H9 (cell line): ENCODE data around the gene EIF2S2. TPM values are rescaled to one million over a fixed set of nuclear protein-coding genes. Genes with fewer than 3 reads are reported as not detected.

Source experiments
- DNase-seq: peaks from one replicate; pipeline ENCODE4 v3.0.0-alpha.2; 2017
- H2AFZ ChIP-seq: one replicate; pipeline ENCODE4 v1.6.1; 2013; ENCODE audit warnings: mild to moderate bottlenecking, low read length, control low read depth, moderate library complexity
- H2AK5ac ChIP-seq: 2 replicates; pipeline ENCODE4 v1.6.1; 2013; ENCODE audit warnings: low read length, control low read depth, mixed read lengths; ENCODE audit not compliant: insufficient read length
- H2BK120ac ChIP-seq: one replicate; pipeline ENCODE4 v1.6.1; 2013; ENCODE audit warnings: low read depth, mild to moderate bottlenecking, low read length, control low read depth, inconsistent platforms; ENCODE audit not compliant: poor library complexity, severe bottlenecking
- H2BK12ac ChIP-seq: 2 replicates; pipeline ENCODE4 v1.6.1; 2013; ENCODE audit warnings: low read length, control low read depth, mixed read lengths, low read depth; ENCODE audit not compliant: insufficient read length
- H2BK15ac ChIP-seq: 2 replicates; pipeline ENCODE4 v1.6.1; 2013; ENCODE audit warnings: low read depth, low read length, control low read depth
- H2BK20ac ChIP-seq: one replicate; pipeline ENCODE4 v1.6.1; 2013; ENCODE audit warnings: low read depth, mild to moderate bottlenecking, low read length, control low read depth, inconsistent platforms; ENCODE audit not compliant: poor library complexity, severe bottlenecking
- H2BK5ac ChIP-seq: 2 replicates; pipeline ENCODE4 v1.6.1; 2013; ENCODE audit warnings: low read length, control low read depth, mixed read lengths; ENCODE audit not compliant: insufficient read length
- H3K14ac ChIP-seq: 2 replicates; pipeline ENCODE4 v1.6.1; 2013; ENCODE audit warnings: low read length, control low read depth; ENCODE audit not compliant: insufficient read depth
- H3K18ac ChIP-seq: 2 replicates; pipeline ENCODE4 v1.6.1; 2013; ENCODE audit warnings: low read depth, mild to moderate bottlenecking, mixed read lengths, low read length, control low read depth; ENCODE audit not compliant: insufficient read length
- H3K23ac ChIP-seq: 2 replicates; pipeline ENCODE4 v1.6.1; 2013; ENCODE audit warnings: low read length, control low read depth, mixed read lengths, low read depth; ENCODE audit not compliant: insufficient read length
- H3K23me2 ChIP-seq: 2 replicates; pipeline ENCODE4 v1.6.1; 2013; ENCODE audit warnings: low read depth, mild to moderate bottlenecking, mixed read lengths, low read length, control low read depth; ENCODE audit not compliant: insufficient read length, poor library complexity, severe bottlenecking
- H3K27ac ChIP-seq: 2 replicates; pipeline ENCODE4 v1.5.1; 2013; ENCODE audit warnings: low read length, control low read depth, mixed read lengths, low read depth; ENCODE audit not compliant: insufficient read length
- H3K27me3 ChIP-seq: 2 replicates; pipeline ENCODE4 v1.6.1; 2013; ENCODE audit warnings: low read length, control low read depth, inconsistent platforms; ENCODE audit not compliant: insufficient read depth
- H3K4ac ChIP-seq: 2 replicates; pipeline ENCODE4 v1.6.1; 2013; ENCODE audit warnings: low read depth, mild to moderate bottlenecking, control low read depth, inconsistent platforms, low read length, moderate library complexity
- H3K4me1 ChIP-seq: 2 replicates; pipeline ENCODE4 v1.6.1; 2013; ENCODE audit warnings: low read length, control low read depth, inconsistent platforms; ENCODE audit not compliant: insufficient read depth
- H3K4me2 ChIP-seq: 2 replicates; pipeline ENCODE4 v1.6.1; 2013; ENCODE audit warnings: low read length, control low read depth, mixed read lengths; ENCODE audit not compliant: insufficient read length, insufficient read depth
- H3K56ac ChIP-seq: 2 replicates; pipeline ENCODE4 v1.6.1; 2013; ENCODE audit warnings: low read depth, mild to moderate bottlenecking, mixed read lengths, low read length, control low read depth; ENCODE audit not compliant: insufficient read length
- H3K79me1 ChIP-seq: 2 replicates; pipeline ENCODE4 v1.6.1; 2013; ENCODE audit warnings: low read depth, mild to moderate bottlenecking, moderate library complexity, low read length, control low read depth, inconsistent platforms; ENCODE audit not compliant: insufficient read depth, poor library complexity, severe bottlenecking
- H3K79me2 ChIP-seq: 2 replicates; pipeline ENCODE4 v1.6.1; 2013; ENCODE audit warnings: low read length, control low read depth, inconsistent platforms; ENCODE audit not compliant: insufficient read depth
- H3K9ac ChIP-seq: 2 replicates; pipeline ENCODE4 v1.6.1; 2013; ENCODE audit warnings: low read length, control low read depth, mixed read lengths; ENCODE audit not compliant: insufficient read length; ENCODE audit errors: extremely low read depth
- H3K9me3 ChIP-seq: one replicate; pipeline ENCODE4 v1.6.1; 2013; ENCODE audit warnings: low read depth, low read length, inconsistent platforms; ENCODE audit not compliant: control insufficient read depth
- H3T11ph ChIP-seq: one replicate; pipeline ENCODE4 v1.6.1; 2013; ENCODE audit warnings: mild to moderate bottlenecking, low read length, control low read depth, inconsistent platforms
- H4K20me1 ChIP-seq: one replicate; pipeline ENCODE4 v1.6.1; 2013; ENCODE audit not compliant: control insufficient read depth, insufficient read length, insufficient read depth
- H4K5ac ChIP-seq: 2 replicates; pipeline ENCODE4 v1.6.1; 2013; ENCODE audit warnings: low read depth, mild to moderate bottlenecking, mixed read lengths, low read length, control low read depth; ENCODE audit not compliant: insufficient read length
- H4K8ac ChIP-seq: replicated peaks from 2 replicates; pipeline ENCODE4 v1.6.1; 2013; ENCODE audit warnings: low read length, control low read depth, mixed read lengths, low read depth; ENCODE audit not compliant: insufficient read length
- H4K91ac ChIP-seq: 2 replicates; pipeline ENCODE4 v1.6.1; 2013; ENCODE audit warnings: low read depth, mild to moderate bottlenecking, moderate library complexity, mixed read lengths, low read length, control low read depth; ENCODE audit not compliant: insufficient read length
- H3K27ac Mint-ChIP-seq, 3 experiments: 2 replicates in 2 of 3; 3 replicates in 1 of 3; pipeline ENCODE4 v1.8.0; 2020 to 2021; ENCODE audit warnings: mixed read lengths in 3 of 3, mild to moderate bottlenecking in 1 of 3, moderate library complexity in 1 of 3
- H3K27me3 Mint-ChIP-seq: 2 replicates; pipeline ENCODE4 v1.8.0; 2021; ENCODE audit warnings: low read depth, mild to moderate bottlenecking, moderate library complexity, mixed read lengths
- H3K36me3 Mint-ChIP-seq, 3 experiments: 2 replicates in 2 of 3; 3 replicates in 1 of 3; pipeline ENCODE4 v1.8.0; 2020 to 2021; ENCODE audit warnings: low read depth in 3 of 3, mixed read lengths in 3 of 3; ENCODE audit not compliant: insufficient read depth in 1 of 3
- H3K4me1 Mint-ChIP-seq, 2 experiments: 2 replicates each; pipeline ENCODE4 v1.8.0; 2020; ENCODE audit warnings: mixed read lengths in 2 of 2
- H3K4me3 Mint-ChIP-seq, 2 experiments: 2 replicates in 1 of 2; 3 replicates in 1 of 2; pipeline ENCODE4 v1.8.0; 2020 to 2021; ENCODE audit warnings: mild to moderate bottlenecking in 2 of 2, mixed read lengths in 2 of 2, moderate library complexity in 1 of 2
- H3K9me3 Mint-ChIP-seq, 2 experiments: 2 replicates in 1 of 2; 3 replicates in 1 of 2; pipeline ENCODE4 v1.8.0; 2020; ENCODE audit warnings: mild to moderate bottlenecking in 2 of 2, mixed read lengths in 2 of 2, moderate library complexity in 1 of 2
- WGBS: extraction: QIAGEN DNeasy Blood & Tissue Kit; methylation state at CpG from one replicate; pipeline ENCODE4 v1.1.7; 2013; ENCODE audit warnings: missing lambda C conversion rate, low lambda C conversion rate, mixed read lengths; ENCODE audit not compliant: insufficient read length; ENCODE audit errors: extremely low coverage; 5-methylcytosine and 5-hydroxymethylcytosine counted together
- total RNA-seq: library from RNA; stranded (reverse); gene quantifications from 2 replicates; pipeline ENCODE4 v1.2.1, GENCODE V29; 2021
- TF ChIP-seq, protein P1 (sequence below): fragments of 200-600 bp; sonication (generic); conservative IDR thresholded peaks from 3 replicates; pipeline ENCODE4 v1.8.0; 2021; ENCODE audit warnings: antibody characterized with exemption, mild to moderate bottlenecking

The EIF2S2 gene
- total RNA-seq, 1 experiment from 2014 or later: 188 TPM

DNA sequence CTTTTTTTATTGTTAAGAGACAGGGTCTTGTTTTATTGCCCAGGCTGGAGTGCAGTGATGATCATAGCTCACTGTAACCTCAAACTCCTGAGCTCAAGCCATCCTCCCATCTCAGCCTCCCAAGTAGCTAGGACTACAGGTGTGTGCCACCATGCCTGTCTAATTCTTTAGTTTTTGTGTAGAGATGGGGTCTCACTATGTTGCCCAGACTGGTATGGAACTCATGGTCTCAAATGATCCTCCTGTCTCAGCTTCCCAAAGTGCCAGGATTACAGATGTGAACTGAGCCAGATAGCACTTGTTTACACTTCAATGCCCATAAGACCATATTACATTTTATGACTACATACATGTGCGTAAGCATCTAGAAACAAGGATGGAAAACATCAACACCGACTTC is 18.1 kb downstream of the EIF2S2 start:
- Histone ChIP-seq H2BK5ac (no peak overlapping the region), H3K14ac (no peak overlapping the region), H3K9me3 (no peaks in the 10 kb centered on the region), H3K4me1 (no peaks in the 10 kb centered on the region), H3T11ph (no peak overlapping the region), H2BK15ac (no peak overlapping the region), H3K27me3 (no peaks in the 10 kb centered on the region), H4K91ac (no peak overlapping the region), H3K23ac (no peak overlapping the region), H2AK5ac (no peak overlapping the region), H2BK120ac (no peak overlapping the region), H3K18ac (no peak overlapping the region), H3K27ac (no peak overlapping the region), H4K8ac (no peak overlapping the region), H3K9ac (no peak overlapping the region), H4K20me1 (no peaks in the 10 kb centered on the region), H3K79me2 (no peaks in the 10 kb centered on the region), H3K23me2 (no peaks in the 10 kb centered on the region), H2BK12ac (no peak overlapping the region), H3K79me1 (no peaks in the 10 kb centered on the region), H3K4me2 (no peak overlapping the region), H2AFZ (no peak overlapping the region), H3K56ac (no peak overlapping the region), H4K5ac (no peak overlapping the region), H2BK20ac (no peak overlapping the region), H3K4ac (no peak overlapping the region)
- no peak overlapping the region for H3K27ac Mint-ChIP-seq
- peaks cover 62 to 97% (median 91%) of the 10 kb centered on the region in 3 experiments for H3K36me3 Mint-ChIP-seq
- no peaks in the 10 kb centered on the region for H3K27me3 Mint-ChIP-seq
- no peak overlapping the region for H3K4me3 Mint-ChIP-seq
- DNase-seq: no peak
- no peaks in the 10 kb centered on the region for H3K9me3 Mint-ChIP-seq
- no CpG with 5 or more reads among the region's 2 CpGs for WGBS
- no peaks in the 10 kb centered on the region for H3K4me1 Mint-ChIP-seq
- TF ChIP-seq, protein P1, sequence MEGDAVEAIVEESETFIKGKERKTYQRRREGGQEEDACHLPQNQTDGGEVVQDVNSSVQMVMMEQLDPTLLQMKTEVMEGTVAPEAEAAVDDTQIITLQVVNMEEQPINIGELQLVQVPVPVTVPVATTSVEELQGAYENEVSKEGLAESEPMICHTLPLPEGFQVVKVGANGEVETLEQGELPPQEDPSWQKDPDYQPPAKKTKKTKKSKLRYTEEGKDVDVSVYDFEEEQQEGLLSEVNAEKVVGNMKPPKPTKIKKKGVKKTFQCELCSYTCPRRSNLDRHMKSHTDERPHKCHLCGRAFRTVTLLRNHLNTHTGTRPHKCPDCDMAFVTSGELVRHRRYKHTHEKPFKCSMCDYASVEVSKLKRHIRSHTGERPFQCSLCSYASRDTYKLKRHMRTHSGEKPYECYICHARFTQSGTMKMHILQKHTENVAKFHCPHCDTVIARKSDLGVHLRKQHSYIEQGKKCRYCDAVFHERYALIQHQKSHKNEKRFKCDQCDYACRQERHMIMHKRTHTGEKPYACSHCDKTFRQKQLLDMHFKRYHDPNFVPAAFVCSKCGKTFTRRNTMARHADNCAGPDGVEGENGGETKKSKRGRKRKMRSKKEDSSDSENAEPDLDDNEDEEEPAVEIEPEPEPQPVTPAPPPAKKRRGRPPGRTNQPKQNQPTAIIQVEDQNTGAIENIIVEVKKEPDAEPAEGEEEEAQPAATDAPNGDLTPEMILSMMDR: no peak
